Head of caudate nucleus (tissue), 42 donors: Measurements from ENCODE around the gene NOM1.
"Not testable (repeated sequence)": the region's sequence is repeated elsewhere in the genome, so short reads cannot be mapped to it uniquely, and the experiment has no call there.

Experiments
- DNase-seq, 42 donors: peaks; one replicate each; pipeline versions ENCODE4 v3.0.0 to v3.0.0-alpha.2; 2020 to 2021; ENCODE audit warnings: mixed read lengths in 7 of 42
- intact Hi-C: fragments of 100-400 bp; cut with DNase I; formaldehyde crosslinking; loops from one replicate; pipeline ENCODE4 v1.15.0; 2022

Gene NOM1

DNA sequence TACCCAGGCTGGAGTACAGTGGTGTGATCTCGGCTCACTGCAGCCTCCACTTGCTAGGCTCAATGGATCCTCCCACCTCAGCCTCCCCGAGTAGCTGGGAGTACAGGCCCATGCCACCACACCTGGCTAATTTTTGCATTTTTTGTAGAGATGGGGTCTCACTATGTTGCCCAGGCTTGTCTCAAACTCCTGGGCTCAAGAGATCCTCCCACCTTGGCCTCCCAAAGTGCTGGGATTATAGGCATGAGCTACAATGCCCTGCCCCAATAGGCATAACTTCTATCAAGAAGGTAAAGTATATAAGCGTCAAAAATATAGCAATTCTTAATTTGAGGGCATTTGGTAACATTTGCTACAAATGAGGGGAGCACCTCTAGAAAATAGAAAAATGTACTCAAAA, 12.7 kb upstream of the NOM1 start:
- DNase-seq, intact Hi-C loops: not testable (repeated sequence)

- no peak for DNase-seq
- intact Hi-C loops: no loop called here
Measured at GRCh38 chr7:156940421-156941122, 8.9 kb upstream of the NOM1 start.

GRCh38 chr7:156941393-156942182, 7.9 kb upstream of the NOM1 start:
- intact Hi-C loops: no loop called here
- no peak for DNase-seq

- no peak for DNase-seq
- intact Hi-C loops: no loop called here
Measured at GRCh38 chr7:156942708-156943090, 6.8 kb upstream of the NOM1 start.

DNA sequence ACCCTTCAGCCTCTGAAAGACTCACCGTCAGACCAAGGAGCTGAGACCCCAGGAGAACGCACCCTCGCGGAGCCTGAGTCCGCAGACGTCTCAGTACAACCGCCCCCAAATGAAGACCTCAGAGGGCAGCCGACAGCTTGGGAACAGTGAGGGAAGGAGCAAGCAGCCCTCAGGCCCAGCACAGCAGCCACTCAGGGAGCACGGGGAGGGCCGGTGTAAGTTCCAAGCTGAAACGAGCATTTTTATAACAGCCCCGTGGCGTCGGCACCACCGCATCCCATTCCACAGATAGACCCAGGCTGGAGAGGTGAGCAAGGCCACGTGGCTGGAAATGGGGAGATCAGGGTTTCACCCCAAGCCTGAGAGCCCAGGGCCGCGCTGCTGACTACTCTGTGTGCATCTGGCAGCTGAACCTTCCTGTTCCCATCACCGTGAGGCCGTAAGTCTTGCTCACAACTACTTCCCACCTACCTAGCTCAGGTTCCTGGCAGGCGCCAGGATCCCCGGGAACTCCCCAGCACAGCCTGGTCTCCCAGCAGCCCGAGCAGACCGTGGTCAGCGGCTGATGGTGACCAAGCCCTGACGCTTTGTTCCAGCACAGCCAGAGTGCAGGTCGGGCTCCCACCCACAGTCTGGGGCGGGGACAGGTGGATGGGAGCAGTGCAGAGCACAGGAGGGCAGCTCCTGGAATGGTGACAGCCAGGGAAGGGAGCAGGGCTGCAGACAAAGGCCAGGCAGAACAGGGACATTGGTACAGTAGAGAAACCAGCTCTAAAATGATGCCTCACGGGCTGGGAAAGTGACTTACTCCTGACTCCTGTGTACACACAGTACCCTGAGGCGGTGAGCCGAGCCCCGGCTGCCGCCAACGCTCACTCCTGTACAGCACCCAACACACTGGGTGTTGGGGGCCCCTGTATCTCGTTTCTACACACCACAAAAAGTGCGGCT, 6.1 kb upstream of the NOM1 start:
- DNase-seq: no peak
- intact Hi-C loops: no loop called here

DNA sequence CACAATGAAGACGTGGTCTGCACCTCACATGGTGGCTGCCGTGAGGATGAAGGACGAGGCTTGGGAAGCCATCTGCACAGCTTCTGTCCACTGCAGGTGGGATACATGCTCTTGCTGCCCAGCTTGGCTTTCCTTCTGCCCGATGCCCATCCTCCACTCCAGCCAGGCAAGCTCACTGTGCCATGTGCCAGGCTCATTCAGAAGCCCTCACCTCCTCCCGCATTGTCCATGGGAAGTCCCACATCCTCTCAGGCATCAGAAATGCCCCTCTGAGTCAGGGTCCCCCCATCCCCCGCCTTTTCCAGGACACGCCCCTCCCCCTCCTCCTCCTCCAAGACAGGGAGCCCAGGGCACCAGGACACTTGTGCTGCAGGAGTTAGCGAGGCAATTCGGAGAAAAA, 4.6 kb upstream of the NOM1 start:
- DNase-seq: no peak
- intact Hi-C loops: no loop called here

- peak in 5 of 42 donors; percentile 11 to 51 (median 29) for DNase-seq
Measured at GRCh38 chr7:156947120-156947843, 2.2 kb upstream of the NOM1 start.

GRCh38 chr7:156948361-156948760, 1.2 kb upstream of the NOM1 start:
- intact Hi-C loops: no loop called here

More at GRCh38 chr7:156947120-156947843, 2.2 kb upstream of the NOM1 start:
- intact Hi-C loops: no loop called here

DNA sequence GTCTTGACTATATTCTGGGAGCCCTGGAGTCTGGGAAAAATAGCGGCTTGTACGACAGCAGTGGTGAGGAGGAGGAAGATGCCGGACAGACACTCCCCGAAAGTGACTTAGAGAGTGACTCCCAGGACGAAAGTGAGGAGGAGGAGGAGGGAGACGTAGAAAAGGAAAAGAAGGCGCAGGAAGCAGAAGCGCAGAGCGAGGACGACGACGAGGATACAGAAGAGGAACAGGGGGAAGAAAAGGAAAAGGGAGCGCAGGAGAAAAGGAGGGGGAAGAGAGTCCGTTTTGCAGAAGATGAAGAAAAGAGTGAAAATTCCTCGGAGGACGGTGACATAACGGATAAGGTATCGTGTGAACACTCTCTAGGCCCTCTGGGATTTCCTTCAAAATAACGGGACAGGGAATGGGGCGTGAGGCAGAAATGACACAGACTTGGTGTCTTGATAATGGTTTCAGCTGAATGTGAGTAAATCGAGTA, 908 bp downstream of the NOM1 start:
- DNase-seq: peak in 5 of 42 donors; percentile 12 to 48 (median 19)
- intact Hi-C loops: loop anchor here (10.0 kb wide), 1 partner anchor 194 kb away; no protein-coding TSS in a partner anchor

More at GRCh38 chr7:156948361-156948760, 1.2 kb upstream of the NOM1 start:
- peak in 1 of 42 donors; percentile 50 for DNase-seq

- peak in 3 of 42 donors; percentile 16 to 29 (median 24) for DNase-seq
- intact Hi-C loops: loop anchor here (10.0 kb wide), 1 partner anchor 192 kb away; no protein-coding TSS in a partner anchor
Measured at GRCh38 chr7:156953215-156953614, 3.7 kb downstream of the NOM1 start.

GRCh38 chr7:156954941-156955340, 5.4 kb downstream of the NOM1 start:
- DNase-seq: no peak
- intact Hi-C loops: loop anchor here (10.0 kb wide), 1 partner anchor 190 kb away; no protein-coding TSS in a partner anchor

GRCh38 chr7:156956727-156957126, 7.2 kb downstream of the NOM1 start:
- DNase-seq: no peak
- intact Hi-C loops: loop anchor here (10.0 kb wide), 1 partner anchor 188 kb away; no protein-coding TSS in a partner anchor

DNA sequence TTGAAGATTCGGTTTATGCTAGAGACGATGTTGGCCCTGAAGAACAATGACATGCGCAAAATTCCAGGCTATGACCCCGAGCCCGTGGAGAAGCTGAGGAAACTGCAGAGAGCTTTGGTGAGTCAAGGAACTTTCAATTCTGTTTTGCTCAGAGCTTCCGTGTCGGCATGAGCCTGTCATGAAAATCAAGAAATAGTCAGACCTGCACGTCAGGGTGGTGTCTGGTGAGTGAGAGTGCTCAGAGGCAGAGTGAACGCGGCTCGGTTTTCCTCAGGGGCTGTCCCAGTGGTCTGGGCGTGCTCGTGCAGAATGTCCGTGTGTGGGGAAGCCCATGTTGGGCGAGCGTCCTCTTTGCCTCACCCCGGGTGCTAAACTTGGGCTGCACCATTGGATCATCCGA, 12.6 kb downstream of the NOM1 start:
- no peak for DNase-seq
- intact Hi-C loops: no loop called here

DNA sequence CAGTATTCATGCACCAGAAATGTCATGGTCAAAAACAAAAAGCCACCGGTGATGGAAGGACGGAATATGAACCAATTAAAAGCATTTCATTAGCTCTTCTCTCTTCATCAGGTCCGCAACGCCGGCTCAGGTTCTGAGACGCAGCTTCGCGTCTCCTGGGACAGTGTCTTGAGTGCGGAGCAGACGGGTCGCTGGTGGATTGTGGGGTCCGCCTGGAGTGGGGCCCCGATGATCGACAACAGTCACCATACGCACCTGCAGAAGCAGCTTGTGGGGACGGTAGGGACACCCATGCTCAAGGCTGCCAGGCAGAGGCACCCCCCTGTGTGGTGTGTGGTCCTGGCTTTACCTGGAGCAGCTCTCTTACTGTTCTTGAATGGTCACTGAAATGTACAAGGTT, 13.4 kb downstream of the NOM1 start:
- intact Hi-C loops: no loop called here
- DNase-seq: no peak

GRCh38 chr7:156963472-156963871, 14.0 kb downstream of the NOM1 start:
- no peak for DNase-seq
- intact Hi-C loops: no loop called here

DNA sequence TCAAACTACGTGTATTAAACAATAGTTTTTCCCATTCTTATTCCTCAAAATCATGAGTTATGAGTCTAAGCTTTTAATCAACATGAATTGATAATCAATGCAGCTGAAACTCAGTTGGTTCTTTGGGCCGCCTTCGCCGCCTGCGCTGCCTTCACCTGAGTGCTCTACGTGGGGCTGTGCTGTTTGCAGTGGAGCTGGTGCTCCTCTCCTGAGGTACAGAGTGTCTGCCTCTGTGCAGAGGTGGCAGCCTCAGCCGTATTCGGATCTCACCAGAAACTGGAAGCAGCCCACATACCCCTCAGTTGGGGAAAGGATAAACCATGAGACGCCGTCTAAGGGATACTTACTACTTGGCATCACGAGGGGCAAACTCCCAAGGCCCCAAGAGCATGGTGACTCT, 15.5 kb downstream of the NOM1 start:
- peak in 41 of 42 donors; percentile 31 to 91 (median 69) for DNase-seq
- intact Hi-C loops: no loop called here

DNA sequence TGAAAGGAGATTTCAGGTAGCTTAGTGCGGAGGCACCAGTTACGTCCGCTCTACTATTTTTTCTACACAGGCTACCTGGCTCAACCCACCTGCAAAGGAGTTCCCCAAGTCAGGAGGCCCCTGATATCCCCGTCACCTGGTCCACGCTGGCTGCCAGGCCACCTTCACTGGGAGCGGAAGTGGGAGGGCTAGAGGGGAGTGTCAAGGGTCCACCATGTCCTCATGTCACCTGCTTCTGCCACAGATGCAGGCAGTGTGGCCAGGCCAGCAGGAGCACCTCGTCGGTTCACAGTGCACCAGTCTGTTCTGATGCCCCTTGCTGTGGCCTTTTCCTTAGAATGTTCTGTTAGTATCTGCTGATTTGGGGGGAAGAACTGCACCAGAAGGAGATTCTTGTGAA, 16.9 kb downstream of the NOM1 start:
- intact Hi-C loops: no loop called here

GRCh38 chr7:156968183-156968582, 18.7 kb downstream of the NOM1 start:
- DNase-seq: peak in 1 of 42 donors; percentile 25
- intact Hi-C loops: no loop called here

More for the DNA sequence above, 16.9 kb downstream of the NOM1 start:
- DNase-seq: no peak
